Measurements from ENCODE around the gene MEIOC.
"Not testable (repeated sequence)": the region's sequence is repeated elsewhere in the genome, so short reads cannot be mapped to it uniquely, and the experiment has no call there.

Gene MEIOC

GRCh38 chr17:44655983-44656710, at the start of gene MEIOC:
Gene MEIOC, plus strand, starts transcription at chr17:44656468. Its CDS starts 146 bp downstream, at chr17:44656614.
- FAIRE-seq = no peak
- no peak for DNase-seq (ENCODE audit: insufficient read length, low spot score)
- no peak for TF ChIP-seq POLR2A (IDR thresholded peaks at IDR 0.05; ENCODE audit: low read depth, low read length)

GRCh38 chr17:44606658-44607057, 49.6 kb upstream of the MEIOC start:
- TF ChIP-seq POLR2A (IDR thresholded peaks at IDR 0.05; ENCODE audit: low read depth, low read length) = no peak
- DNase-seq (ENCODE audit: insufficient read length, low spot score) (no peak), FAIRE-seq (no peak)

- FAIRE-seq = no peak
- no peak for DNase-seq (ENCODE audit: insufficient read length, low spot score)
- no peak for TF ChIP-seq POLR2A (IDR thresholded peaks at IDR 0.05; ENCODE audit: low read depth, low read length)
Measured at GRCh38 chr17:44607836-44608690, 48.2 kb upstream of the MEIOC start.

GRCh38 chr17:44608727-44609435, 47.4 kb upstream of the MEIOC start:
- FAIRE-seq = no peak
- DNase-seq (ENCODE audit: insufficient read length, low spot score) = no peak
- TF ChIP-seq POLR2A (IDR thresholded peaks at IDR 0.05; ENCODE audit: low read depth, low read length) = no peak

GRCh38 chr17:44610331-44610730, 45.9 kb upstream of the MEIOC start:
- FAIRE-seq (no peak), DNase-seq (ENCODE audit: insufficient read length, low spot score) (no peak)
- TF ChIP-seq POLR2A (IDR thresholded peaks at IDR 0.05; ENCODE audit: low read depth, low read length) = no peak

- no peak for TF ChIP-seq POLR2A (IDR thresholded peaks at IDR 0.05; ENCODE audit: low read depth, low read length)
- no peak for FAIRE-seq
- no peak for DNase-seq (ENCODE audit: insufficient read length, low spot score)
Measured at GRCh38 chr17:44610871-44611270, 45.4 kb upstream of the MEIOC start.

- TF ChIP-seq POLR2A (IDR thresholded peaks at IDR 0.05; ENCODE audit: low read depth, low read length) = no peak
- FAIRE-seq = no peak
- DNase-seq (ENCODE audit: insufficient read length, low spot score) = no peak
Measured at GRCh38 chr17:44614862-44615261, 41.4 kb upstream of the MEIOC start.

- DNase-seq (ENCODE audit: insufficient read length, low spot score); FAIRE-seq: not testable (repeated sequence)
Measured at GRCh38 chr17:44618652-44619051, 37.6 kb upstream of the MEIOC start.

GRCh38 chr17:44623070-44623725, 33.1 kb upstream of the MEIOC start:
- DNase-seq (ENCODE audit: insufficient read length, low spot score) (no peak), FAIRE-seq (no peak)
- TF ChIP-seq POLR2A (IDR thresholded peaks at IDR 0.05; ENCODE audit: low read depth, low read length) = no peak

GRCh38 chr17:44627513-44628242, 28.6 kb upstream of the MEIOC start:
- no peak for TF ChIP-seq POLR2A (IDR thresholded peaks at IDR 0.05; ENCODE audit: low read depth, low read length)
- DNase-seq (ENCODE audit: insufficient read length, low spot score) (no peak), FAIRE-seq (no peak)

GRCh38 chr17:44628243-44629188, 27.8 kb upstream of the MEIOC start:
- FAIRE-seq (no peak), DNase-seq (ENCODE audit: insufficient read length, low spot score) (no peak)
- no peak for TF ChIP-seq POLR2A (IDR thresholded peaks at IDR 0.05; ENCODE audit: low read depth, low read length)

- no peak for FAIRE-seq
- DNase-seq (ENCODE audit: insufficient read length, low spot score) = no peak
Measured at GRCh38 chr17:44629314-44629713, 27.0 kb upstream of the MEIOC start.

More at GRCh38 chr17:44629314-44629713, 27.0 kb upstream of the MEIOC start:
- TF ChIP-seq POLR2A (IDR thresholded peaks at IDR 0.05; ENCODE audit: low read depth, low read length) = no peak

All from H54 (cell line).